Tibial nerve (tissue), 4 donors: ENCODE data around the gene PRSS3. TPM values are rescaled to one million over a fixed set of nuclear protein-coding genes. Genes with fewer than 3 reads are reported as not detected.
"Not testable (repeated sequence)": the region's sequence is repeated elsewhere in the genome, so short reads cannot be mapped to it uniquely, and the experiment has no call there.

Experiments used
- DNase-seq, 2 donors: peaks; one replicate each; pipeline ENCODE4 v3.0.0-alpha.2; 2019; ENCODE audit warnings: low spot score in 2 of 2
- H3K27ac ChIP-seq, 4 donors: fragments of 200-600 bp; sonication (generic) in 3 of 4; one replicate each; pipeline ENCODE4 v1.5.1; 2017 to 2019; ENCODE audit warnings: mild to moderate bottlenecking in 1 of 4
- H3K27me3 ChIP-seq, 2 donors: fragments of 200-600 bp; sonication (generic) in 1 of 2; one replicate each; pipeline versions ENCODE4 v1.5.1 to v1.6.0; 2017 to 2019
- H3K36me3 ChIP-seq, 3 donors: fragments of 200-600 bp; sonication (generic); one replicate each; pipeline ENCODE4 v1.5.1; 2018 to 2019
- H3K4me1 ChIP-seq, 4 donors: fragments of 200-600 bp; sonication (generic) in 3 of 4; one replicate each; pipeline ENCODE4 v1.5.1; 2017 to 2019
- H3K4me3 ChIP-seq, 4 donors: fragments of 200-600 bp; sonication (generic) in 3 of 4; one replicate each; pipeline ENCODE4 v1.5.1; 2017 to 2019; ENCODE audit warnings: mild to moderate bottlenecking in 1 of 4, moderate library complexity in 1 of 4
- H3K9me3 ChIP-seq, 4 donors: fragments of 200-600 bp; sonication (generic) in 3 of 4; one replicate each; pipeline ENCODE4 v1.5.1; 2017 to 2019
- CTCF ChIP-seq, 5 experiments: fragments of 200-600 bp in 3 of 5; fragments of 450-650 bp in 2 of 5; sonication (generic) in 3 of 5; IDR thresholded peaks; one replicate each; pipeline ENCODE4 v1.5.1; 2016 to 2019; ENCODE audit warnings: antibody characterized with exemption in 5 of 5, mild to moderate bottlenecking in 3 of 5, moderate library complexity in 2 of 5
- EP300 ChIP-seq, 2 donors: sonication (generic); formaldehyde crosslinking; IDR thresholded peaks; one replicate each; pipeline ENCODE4 v1.6.1; 2017; ENCODE audit warnings: antibody characterized with exemption in 2 of 2, mild to moderate bottlenecking in 1 of 2
- POLR2A ChIP-seq, 2 donors: fragments of 450-650 bp; IDR thresholded peaks; one replicate each; pipeline ENCODE4 v1.6.1; 2017; ENCODE audit warnings: antibody characterized with exemption in 2 of 2, mild to moderate bottlenecking in 2 of 2, moderate library complexity in 2 of 2
- WGBS, 2 donors: methylation state at CpG; one replicate each; pipeline ENCODE4 v1.1.5; 2018; 5-methylcytosine and 5-hydroxymethylcytosine counted together
- total RNA-seq, 4 donors: library from RNA; depleted of rRNA; stranded (reverse); fragments of >200 nt; gene quantifications; one replicate each; pipeline ENCODE4 v1.1.0, GENCODE V29; 2016

Gene PRSS3
- total RNA-seq, 4 donors from 2014 or later, result not detected

GRCh38 chr9:33782395-33783152 is 12.8 kb upstream of the PRSS3 start:
- H3K9me3 ChIP-seq, result no peaks in the 10 kb centered on the region
- 52 to 53% methylated on average over 4 of the region's 4 CpGs for WGBS, 2 donors

GRCh38 chr9:33785914-33786313 is 9.4 kb upstream of the PRSS3 start:
- TF ChIP-seq EP300 (IDR thresholded peaks at IDR 0.05) (no peak), CTCF (IDR thresholded peaks at IDR 0.05) (no peak), POLR2A (IDR thresholded peaks at IDR 0.05) (no peak)
- DNase-seq, result no peak
- H3K27ac ChIP-seq, result no peak overlapping the region
- no peaks in the 10 kb centered on the region for H3K27me3 ChIP-seq
- no peaks in the 10 kb centered on the region for H3K4me1 ChIP-seq
- 80% methylated on average over 5 of the region's 5 CpGs for WGBS, 2 donors
- H3K4me3 ChIP-seq, result no peak overlapping the region
- H3K9me3 ChIP-seq, result no peaks in the 10 kb centered on the region
- no peaks in the 10 kb centered on the region for H3K36me3 ChIP-seq

More at GRCh38 chr9:33782395-33783152, 12.8 kb upstream of the PRSS3 start:
- H3K27ac ChIP-seq, result no peak overlapping the region
- no peaks in the 10 kb centered on the region for H3K4me1 ChIP-seq
- H3K4me3 ChIP-seq, result no peak overlapping the region
- DNase-seq, result no peak
- TF ChIP-seq EP300 (IDR thresholded peaks at IDR 0.05), result no peak
- TF ChIP-seq CTCF (IDR thresholded peaks at IDR 0.05), result no peak
- no peak for TF ChIP-seq POLR2A (IDR thresholded peaks at IDR 0.05)
- no peaks in the 10 kb centered on the region for H3K36me3 ChIP-seq
- no peaks in the 10 kb centered on the region for H3K27me3 ChIP-seq

- Histone ChIP-seq H3K36me3 (no peaks in the 10 kb centered on the region), H3K4me1 (no peaks in the 10 kb centered on the region), H3K27ac (no peak overlapping the region), H3K9me3 (no peaks in the 10 kb centered on the region), H3K4me3 (no peak overlapping the region), H3K27me3 (no peaks in the 10 kb centered on the region)
- TF ChIP-seq EP300 (IDR thresholded peaks at IDR 0.05) (no peak), POLR2A (IDR thresholded peaks at IDR 0.05) (no peak), CTCF (IDR thresholded peaks at IDR 0.05) (no peak)
- 90 to 96% methylated on average over 2 of the region's 2 CpGs for WGBS, 2 donors
- no peak for DNase-seq
These were observed 8.7 kb upstream of the PRSS3 start for GRCh38 chr9:33786681-33787080.

DNA sequence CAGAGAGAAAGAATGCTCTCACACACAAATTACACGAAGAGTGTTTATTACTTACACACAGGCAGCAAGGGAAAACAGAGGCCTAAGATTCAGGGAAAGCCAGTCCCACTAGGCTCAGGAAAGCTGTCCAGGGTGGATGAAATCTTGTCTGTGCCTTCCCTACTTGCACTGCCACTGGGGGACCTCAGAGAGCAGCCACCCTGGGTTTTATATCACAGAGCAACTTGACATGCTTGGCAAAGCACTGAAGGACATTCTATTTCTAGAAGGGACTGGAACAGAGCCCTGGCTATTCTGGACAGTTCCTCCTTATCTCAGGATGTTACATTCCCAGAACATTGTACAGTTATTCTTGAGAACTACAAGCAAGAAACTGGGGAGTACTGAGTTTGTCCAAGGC is 7.5 kb upstream of the PRSS3 start:
- DNase-seq, result no peak
- no peaks in the 10 kb centered on the region for H3K9me3 ChIP-seq
- no peak for TF ChIP-seq POLR2A (IDR thresholded peaks at IDR 0.05)
- TF ChIP-seq CTCF (IDR thresholded peaks at IDR 0.05), result no peak
- TF ChIP-seq EP300 (IDR thresholded peaks at IDR 0.05), result no peak
- WGBS, 2 donors, result 24 to 32% methylated on average over 1 of the region's 1 CpG
- H3K27ac ChIP-seq, result no peak overlapping the region
- H3K4me1 ChIP-seq, result no peaks in the 10 kb centered on the region
- no peaks in the 10 kb centered on the region for H3K36me3 ChIP-seq
- no peaks in the 10 kb centered on the region for H3K27me3 ChIP-seq
- H3K4me3 ChIP-seq, result no peak overlapping the region

DNA sequence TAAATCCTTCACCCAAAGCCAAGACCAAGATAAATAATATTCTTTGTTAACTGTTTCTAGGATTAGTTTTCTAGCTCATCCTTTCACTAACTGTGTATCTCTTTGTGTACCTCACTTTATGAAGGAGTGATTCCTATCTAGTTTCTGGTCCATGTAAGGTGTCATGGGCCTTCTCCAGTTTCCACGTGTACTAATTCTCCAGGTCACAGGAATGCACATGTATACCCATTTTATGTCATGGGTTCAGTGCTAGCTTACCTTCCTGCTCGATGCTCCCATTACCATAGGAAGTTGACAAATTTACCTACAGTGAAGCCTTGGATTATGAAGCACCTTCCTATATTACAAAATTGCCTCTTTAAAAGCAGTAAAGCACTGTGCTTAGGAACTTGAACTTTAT is 5.9 kb upstream of the PRSS3 start:
- WGBS, 2 donors, result 82 to 87% methylated on average over 2 of the region's 2 CpGs
- H3K27ac ChIP-seq, H3K27me3 ChIP-seq, H3K36me3 ChIP-seq, DNase-seq, H3K9me3 ChIP-seq, H3K4me1 ChIP-seq, H3K4me3 ChIP-seq: not testable (repeated sequence)
